ENCODE results near the gene NGF.
"Not testable (repeated sequence)": the region's sequence is repeated elsewhere in the genome, so short reads cannot be mapped to it uniquely, and the experiment has no call there.

NGF gene

DNA sequence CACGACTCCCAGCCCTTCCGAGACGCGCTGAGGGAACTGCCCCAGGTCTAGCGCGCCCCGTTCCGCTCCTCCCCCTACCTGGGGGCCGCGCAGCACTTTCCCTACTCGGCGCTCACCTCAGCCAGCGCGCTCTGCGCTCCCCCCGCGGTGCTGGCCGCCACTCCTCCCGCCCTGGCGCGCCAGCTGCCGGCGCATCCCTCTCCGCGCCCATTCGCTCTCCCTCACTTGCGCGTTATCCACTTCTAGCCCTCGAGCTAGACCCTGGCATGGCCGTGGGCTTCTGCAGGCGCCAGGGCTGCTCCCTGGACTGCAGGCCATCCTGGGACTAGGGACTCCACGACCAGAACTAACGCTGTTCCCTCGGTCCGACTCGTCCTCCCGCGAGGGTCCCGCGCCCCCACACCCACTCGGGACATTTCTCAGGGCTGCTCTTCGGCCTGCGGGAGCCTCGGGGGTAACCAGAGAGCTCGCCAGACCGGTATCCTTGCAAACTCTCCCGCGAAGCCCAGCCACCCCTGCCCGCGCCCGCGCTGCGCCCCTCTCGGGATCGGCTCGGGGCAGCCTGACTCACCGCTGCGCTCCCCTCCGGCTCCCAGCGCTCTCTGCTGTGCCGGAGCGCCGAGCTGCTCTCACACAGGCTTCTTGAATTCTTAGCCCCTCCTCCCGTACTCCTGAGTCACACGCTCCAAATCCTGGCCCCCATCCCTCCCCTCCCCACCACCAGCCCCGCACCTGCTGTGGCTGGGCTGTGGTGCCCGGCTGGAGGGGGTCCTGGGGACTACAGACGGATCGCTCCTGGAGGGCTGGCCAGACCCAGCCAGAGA is at the start of gene NGF:
Gene NGF, minus strand, starts transcription at position 617 of the 824 bp plus-strand sequence. CDS start 51,454 bp downstream, outside the sequence.
- no peak for DNase-seq

DNA sequence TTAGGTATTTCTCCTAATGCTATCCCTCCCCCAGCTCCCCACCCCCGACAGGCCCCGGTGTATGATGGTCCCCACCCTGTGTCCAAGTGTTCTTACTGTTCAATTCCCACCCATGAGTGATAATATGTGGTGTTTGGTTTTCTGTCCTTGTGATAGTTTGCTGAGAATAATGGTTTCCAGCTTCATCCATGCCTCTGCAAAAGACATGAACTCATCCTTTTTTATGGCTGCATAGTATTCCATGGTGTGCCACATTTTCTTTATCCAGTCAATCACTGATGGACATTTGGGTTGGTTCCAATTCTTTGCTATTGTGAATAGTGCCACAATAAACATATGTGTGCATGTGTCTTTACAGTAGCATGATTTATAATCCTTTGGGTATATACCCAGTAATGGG is 45.4 kb upstream of the NGF start:
- DNase-seq, result not testable (repeated sequence)

- no peak for DNase-seq
Observed at GRCh38 chr1:115379943-115380342, 41.9 kb upstream of the NGF start.

DNA sequence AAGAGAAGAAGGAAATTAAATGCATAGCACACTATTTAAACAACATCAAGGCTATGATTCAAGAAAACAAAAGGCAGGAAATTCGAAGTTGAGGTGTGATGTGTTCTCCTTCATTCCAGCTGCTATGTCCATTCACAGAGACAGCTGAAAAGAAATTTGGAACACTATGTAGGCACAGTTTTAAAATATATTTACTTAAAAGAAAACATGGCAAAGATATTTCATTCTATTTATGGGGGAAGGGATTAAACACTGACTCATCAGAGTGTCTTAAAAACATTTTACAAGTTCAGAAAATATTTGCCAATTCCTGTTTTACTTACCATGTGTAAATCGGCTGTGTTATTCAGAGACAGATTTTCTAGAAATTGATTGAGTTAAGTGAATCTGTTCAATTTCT is 39.4 kb upstream of the NGF start:
- DNase-seq, result no peak

- no peak for DNase-seq
Observed at GRCh38 chr1:115374598-115374997, 36.5 kb upstream of the NGF start.

DNA sequence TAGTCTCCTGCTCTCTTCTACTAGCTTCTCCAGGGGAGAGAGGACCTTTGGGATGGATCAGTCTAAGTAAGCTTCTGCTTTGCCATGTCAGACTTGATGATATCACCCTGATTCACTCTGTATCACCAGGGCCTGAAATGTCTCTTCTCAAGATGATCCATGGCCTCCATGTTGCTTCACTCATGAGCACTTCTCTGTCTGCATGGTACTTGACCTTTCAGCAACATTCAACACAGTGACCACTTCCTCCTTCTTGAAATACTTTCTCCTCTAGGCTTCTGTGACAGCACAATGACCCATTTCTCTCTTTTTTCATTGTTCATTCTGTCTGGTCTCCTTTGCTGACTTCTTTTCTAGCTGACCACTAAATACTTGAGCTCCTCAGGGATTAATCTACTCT is 35.3 kb upstream of the NGF start:
- no peak for DNase-seq

- no peak for DNase-seq
Observed at GRCh38 chr1:115365738-115366137, 27.7 kb upstream of the NGF start.

- no peak for DNase-seq
Observed at GRCh38 chr1:115364780-115365155, 26.7 kb upstream of the NGF start.

- no peak for DNase-seq
Observed at GRCh38 chr1:115364046-115364779, 26.2 kb upstream of the NGF start.

DNA sequence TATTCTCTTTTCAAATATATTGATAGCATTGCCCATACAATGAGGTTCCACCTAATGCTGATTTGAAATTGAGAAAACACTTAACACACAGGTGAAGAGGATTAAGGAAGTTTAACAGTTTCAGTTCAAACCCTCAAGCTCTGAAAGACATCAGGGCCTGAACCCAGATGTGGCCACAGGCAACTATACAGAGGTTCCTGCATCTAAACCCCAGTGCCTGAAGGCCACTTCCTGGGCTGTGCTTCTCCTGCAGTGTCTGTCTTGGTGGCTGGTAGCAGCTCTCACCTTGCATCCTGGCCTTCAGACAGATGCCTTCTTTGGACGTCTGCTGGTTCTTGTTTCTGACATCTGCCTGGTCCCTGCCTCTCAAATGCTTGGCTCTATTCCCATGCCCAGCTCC is 25.1 kb upstream of the NGF start:
- no peak for DNase-seq

DNA sequence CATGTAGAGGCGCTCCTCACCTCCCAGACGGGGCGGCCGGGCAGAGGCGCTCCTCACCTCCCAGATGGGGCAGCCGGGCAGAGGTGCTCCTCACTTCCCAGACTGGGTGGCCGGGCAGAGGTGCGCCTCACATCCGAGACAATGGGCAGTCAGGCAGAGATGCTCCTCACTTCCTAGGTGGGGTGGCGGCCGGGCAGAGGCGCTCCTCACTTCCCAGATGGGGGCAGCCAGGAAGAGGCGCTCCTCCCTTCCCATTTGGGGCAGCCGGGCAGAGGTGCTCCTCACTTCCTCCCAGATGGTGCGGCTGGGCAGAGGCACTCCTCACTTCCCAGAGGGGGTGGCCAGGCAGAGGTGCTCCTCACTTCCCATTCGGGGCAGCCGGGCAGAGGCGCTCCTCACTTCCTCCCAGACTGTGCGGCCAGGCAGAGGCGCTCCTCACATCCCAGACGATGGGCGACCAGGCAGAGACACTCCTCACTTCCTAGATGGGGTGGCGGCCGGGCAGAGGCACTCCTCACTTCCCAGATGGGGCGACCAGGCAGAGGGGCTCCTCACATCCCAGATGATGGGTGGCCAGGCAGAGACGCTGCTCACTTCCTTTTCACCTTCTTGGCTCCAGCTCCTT is 22.6 kb upstream of the NGF start:
- DNase-seq, result not testable (repeated sequence)

GRCh38 chr1:115359787-115360452 is 21.9 kb upstream of the NGF start:
- DNase-seq, result not testable (repeated sequence)

GRCh38 chr1:115356356-115356755 is 18.3 kb upstream of the NGF start:
- no peak for DNase-seq

DNA sequence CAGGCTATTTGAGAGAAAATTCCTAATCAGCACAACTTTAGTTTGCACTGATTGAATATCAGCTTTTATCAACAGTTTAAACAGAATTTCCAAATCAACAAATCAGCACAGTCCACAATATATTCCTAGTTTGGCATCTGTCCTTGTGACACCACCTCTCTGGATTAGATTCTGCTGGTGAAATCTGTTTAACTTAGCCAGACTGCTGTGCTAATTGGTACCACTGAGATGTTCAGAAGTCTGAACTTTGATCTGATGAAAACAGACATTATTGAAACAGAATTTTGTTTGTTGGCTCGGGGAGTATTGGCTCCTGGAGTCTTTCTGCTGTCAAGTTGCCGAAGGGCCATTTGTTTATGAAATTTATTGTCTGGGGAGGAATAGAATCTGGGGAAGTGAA is 17.0 kb upstream of the NGF start:
- DNase-seq, result no peak

DNA sequence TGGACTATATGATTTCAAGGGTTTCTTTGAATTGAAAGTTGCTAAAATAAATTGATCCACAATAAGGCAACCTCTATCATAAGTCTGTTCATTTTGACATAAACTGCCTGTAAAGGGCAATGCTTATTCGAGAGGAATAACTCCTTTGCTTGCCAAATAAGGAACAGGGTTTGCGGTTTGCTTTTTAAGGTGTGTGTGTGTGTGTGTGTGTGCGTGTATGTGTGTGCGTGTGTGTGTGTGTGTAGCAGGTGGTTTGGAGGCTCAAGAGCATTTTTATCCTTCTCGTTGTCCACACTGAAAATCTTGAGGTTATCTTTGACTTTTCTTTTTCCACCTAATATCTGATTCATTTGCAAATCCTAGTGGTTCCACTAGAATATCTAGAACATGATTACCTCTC is 13.1 kb upstream of the NGF start:
- no peak for DNase-seq

- DNase-seq, result no peak
Observed at GRCh38 chr1:115348636-115349035, 10.6 kb upstream of the NGF start.

GRCh38 chr1:115347282-115347681 is 9.2 kb upstream of the NGF start:
- DNase-seq, result no peak

- no peak for DNase-seq
Observed at GRCh38 chr1:115343200-115343737, 5.2 kb upstream of the NGF start.

- DNase-seq, result no peak
Observed at GRCh38 chr1:115341948-115342347, 3.9 kb upstream of the NGF start.

GRCh38 chr1:115340879-115341278 is 2.8 kb upstream of the NGF start:
- no peak for DNase-seq

DNA sequence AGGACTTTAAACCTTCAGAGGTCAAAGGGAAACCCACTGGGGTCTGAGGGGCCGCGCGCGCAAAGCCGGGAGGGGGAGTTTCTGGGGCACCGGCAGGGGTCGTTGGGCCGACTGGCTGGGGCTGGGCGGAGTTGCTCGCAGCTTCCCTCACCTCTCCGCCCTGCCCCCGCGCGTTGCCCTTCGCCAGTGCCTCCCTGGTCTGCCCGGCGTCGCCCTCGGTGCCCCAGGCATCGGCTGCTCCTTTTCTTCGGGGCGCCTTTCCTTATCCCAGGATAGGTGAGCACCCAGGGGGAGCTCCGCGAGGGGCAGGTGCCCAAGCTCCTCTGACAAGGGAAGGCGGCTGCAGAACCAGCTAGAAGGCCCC is 390 bp upstream of the NGF start:
- DNase-seq, result no peak

DNA sequence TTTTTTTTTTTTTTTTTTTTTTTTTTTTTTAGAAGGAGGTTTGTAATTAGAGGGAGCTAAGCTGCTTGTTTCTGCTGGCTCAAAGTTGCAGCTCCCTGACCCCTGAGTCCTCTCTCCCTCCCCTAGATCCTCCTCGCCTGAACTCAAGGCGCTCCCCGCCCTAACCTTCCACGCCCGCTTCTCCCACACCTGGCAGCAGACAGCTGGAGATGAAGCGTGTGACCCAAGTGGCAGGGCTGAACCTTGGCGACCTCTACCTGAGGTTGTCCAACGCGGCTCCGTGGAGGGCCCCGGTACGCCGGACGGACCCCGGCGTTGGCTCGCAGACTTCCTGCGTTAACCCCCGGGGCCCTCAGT is 795 bp downstream of the NGF start:
- no peak for DNase-seq

GRCh38 chr1:115336741-115337140 is 1.3 kb downstream of the NGF start:
- DNase-seq, result no peak
